ENCODE results near the gene RBP5.

RBP5 gene

DNA sequence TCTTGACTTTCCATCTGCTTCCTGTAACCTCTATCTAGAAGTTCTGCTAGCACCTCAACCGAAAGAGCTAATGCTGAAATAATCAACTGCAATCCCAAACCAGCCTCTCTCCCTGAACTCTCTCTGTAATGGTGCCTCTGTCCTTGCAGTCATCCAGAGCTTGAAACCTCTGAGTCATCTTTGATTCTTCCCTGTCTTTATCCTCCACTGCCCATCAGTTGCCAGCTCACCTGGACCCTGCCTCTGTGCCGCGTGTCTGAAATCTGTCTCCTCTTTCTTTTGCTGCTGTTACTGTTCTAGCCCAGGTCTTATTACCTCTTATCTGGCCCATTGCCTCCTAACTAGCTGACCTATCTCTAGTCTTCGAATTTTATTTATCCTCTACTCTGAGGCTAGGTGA lies 17.0 kb upstream of the RBP5 start:
- ATAC-seq (no peak), DNase-seq (no peak)

DNA sequence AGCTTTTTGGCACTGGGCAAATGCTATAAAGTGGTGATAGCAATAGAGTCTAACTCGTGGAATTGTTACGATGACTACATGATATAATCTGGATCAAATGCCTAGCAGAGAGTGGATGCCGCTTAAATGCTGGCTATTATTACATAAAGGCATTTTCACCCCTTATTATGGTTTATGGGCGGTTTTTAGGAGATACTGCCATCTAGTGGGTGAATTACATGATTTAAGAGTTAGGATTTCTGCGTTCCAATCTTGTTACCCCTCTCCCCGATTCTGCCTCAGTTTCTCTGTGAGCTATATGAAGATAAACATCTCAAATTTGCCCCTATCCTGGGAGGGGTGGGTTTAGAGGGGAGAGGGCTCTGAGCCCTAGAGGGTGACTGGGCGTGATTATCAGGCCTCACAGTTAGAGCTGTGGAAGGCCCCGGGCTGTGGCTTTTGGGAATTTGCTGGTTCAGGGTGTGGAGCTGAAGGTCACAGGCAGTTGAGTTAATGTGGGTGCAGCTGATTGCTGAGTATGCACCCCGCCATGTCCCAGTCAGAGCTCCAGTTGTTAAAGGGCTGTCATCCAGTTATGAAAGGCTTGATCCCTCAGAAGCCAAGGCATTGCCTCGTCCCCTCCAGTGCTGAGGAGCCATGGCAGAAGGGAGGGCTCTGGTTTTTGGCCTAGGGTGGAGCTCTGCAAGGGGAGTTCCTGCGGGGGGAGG lies 15.9 kb upstream of the RBP5 start:
- no peak for DNase-seq
- no peak for ATAC-seq

DNA sequence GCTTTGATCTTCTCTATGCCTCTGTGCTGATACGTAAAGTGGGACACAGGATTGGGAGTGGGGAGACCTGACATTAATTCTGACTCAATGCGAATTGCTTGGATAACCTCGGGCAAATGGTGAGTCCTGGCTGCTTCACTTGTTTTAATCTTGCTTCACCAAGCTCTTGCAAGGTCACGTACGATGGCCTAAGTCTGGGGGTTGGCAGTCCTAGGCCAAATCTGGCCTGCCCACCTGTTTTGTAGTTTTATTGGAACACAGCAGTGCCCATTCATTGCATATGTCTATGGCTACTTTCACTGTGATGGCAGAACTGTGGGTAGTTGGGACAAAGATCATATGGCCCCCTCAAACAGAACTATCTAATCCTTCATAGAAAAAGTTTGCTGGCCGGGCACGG lies 14.9 kb upstream of the RBP5 start:
- DNase-seq = no peak

DNA sequence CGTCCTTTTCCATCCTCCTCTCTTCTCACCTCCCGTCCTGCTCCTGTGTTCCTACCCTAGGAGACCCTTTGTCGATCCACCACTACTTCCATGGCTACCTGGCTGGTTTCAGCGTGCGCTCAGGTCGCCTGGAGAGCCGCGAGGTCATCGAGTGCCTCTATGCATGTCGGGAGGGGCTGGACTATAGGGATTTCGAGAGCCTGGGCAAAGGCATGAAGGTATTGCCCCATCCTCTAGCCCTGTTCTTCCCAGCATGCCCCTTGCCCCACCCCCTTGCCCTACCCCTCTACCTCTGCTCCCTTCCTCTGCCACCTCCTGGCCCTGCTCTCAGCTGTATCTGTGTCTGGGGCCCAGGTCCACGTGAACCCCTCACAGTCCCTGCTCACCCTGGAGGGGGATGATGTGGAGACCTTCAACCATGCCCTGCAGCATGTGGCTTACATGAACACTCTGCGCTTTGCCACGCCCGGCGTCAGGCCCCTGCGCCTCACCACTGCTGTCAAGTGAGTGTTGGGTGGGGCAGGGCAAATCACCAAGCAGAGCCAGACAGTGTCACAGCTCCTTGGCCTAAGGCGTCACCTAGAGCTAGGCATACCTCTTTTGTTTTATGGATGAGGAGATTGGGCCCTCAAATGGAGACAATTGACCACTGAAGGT lies 14.2 kb upstream of the RBP5 start:
- no peak for DNase-seq
- no peak for ATAC-seq

More for the DNA sequence above, 14.9 kb upstream of the RBP5 start:
- ATAC-seq = no peak

DNA sequence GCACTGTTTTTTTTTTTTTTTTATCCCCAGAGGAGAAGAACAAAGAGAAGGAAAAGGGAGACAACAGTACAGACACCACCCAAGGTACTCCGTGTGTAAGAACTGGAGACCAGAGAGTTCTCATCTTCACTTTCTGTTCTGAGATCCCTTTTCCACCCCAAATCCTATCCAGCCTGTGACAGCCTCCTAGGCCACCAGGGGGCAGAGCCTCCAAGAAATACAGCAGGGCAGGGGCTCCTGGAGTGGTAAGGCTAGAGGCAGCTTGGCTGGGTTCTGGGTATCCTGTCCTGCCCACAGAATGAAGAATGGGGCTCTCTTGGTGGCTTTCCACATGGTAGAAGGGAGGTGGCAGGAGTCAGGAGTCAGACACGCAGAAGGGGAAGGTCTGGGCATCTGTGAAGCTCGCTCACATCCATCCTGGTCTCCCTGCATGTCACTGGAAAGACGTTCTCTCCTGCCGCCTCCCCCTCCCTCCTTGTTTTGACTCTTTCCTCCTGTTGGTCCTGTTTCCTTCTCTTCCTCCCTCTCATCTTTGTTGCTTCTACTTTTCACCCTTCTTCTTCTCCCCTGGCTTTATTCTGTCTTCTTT lies 13.5 kb upstream of the RBP5 start:
- DNase-seq (peak; percentile 61), ATAC-seq (peak; percentile 71)

DNA sequence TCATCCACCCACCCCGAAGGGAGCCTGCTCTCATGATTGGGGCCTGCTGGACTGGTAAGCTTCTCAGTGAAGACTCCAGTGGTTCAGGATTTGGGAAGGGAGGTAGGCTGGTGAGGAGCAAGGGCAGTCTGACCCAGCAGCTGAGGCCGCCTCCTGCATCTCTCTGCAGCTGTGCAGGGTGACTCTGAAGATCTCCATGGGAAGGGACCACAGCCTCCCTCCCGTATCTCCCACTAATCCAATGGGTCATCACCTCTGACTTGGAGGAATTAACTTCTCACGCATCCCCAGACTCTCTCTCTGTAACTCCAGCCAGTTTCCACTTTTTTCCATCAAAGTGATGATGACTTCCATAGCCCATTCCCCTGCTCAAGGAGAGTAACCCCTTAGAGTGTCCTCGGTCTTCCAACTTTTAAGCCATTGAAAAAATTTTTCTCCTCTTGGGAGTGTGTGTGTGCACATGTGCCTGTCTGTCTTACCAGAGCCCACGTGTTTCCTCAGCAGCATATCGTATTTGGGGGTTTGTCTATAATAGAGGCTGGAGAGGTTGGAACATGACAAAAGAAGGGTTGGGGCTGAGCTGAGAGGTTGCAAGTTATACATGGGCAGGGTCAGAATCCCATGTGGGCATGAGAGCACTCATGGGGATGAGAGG lies 12.8 kb upstream of the RBP5 start:
- ATAC-seq (no peak), DNase-seq (no peak)

DNA sequence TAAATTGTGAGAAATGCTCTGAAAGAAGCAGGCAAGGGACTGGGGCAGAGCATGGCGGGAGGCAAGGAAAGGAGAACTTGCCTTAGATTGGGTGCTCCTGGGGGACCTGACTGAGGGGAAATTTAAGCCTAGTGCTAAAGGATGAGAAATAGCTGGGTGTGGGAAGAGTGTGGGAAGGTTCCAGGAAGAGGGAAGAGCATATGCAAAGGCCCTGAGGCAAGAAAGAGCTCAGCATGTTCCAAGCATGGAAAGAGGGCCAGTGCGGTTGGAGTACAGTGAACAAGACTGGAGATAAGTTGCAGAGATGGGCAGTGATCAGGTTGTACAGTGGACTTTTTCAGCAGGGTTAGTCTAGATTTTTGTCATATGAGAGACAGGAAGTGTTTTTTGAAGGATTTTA lies 10.5 kb upstream of the RBP5 start:
- DNase-seq (no peak), ATAC-seq (no peak)

DNA sequence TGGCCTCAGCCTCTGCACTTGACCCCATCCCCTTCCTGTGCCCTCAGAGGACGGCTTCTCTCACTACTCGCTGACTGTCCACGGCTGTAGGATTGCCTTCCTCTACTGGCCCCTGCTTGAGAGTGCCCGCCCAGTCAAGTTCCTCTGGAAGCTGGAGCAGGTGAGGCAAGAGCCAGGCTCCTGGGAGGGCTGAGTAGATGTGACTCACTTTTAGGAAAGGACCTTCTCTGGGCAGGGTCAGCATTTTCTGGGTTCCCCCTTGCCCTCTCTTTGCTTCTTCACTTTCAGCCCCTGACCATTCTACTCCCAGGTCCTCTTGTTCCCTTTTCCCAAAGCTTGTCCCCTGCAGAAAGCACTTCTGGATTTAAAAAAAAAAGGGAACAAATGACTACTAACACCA lies 9.2 kb upstream of the RBP5 start:
- DNase-seq (no peak), ATAC-seq (no peak)

DNA sequence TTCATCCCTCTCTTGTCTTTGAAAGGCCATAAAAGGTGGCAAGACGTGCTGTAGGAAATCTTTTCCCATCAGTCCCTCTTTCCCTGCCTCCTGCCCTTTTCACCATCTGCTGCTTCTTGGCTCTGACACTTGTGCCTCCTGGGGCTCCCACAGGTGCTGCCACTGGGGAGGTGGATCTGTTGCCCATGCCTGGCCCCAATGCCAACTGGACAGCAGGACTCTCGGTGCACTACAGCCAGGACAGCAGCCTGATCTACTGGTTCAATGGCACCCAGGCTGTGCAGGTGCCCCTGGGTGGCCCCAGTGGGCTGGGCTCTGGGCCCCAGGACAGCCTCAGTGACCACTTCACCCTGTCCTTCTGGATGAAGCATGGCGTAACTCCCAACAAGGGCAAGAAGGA lies 8.0 kb upstream of the RBP5 start:
- no peak for ATAC-seq

DNA sequence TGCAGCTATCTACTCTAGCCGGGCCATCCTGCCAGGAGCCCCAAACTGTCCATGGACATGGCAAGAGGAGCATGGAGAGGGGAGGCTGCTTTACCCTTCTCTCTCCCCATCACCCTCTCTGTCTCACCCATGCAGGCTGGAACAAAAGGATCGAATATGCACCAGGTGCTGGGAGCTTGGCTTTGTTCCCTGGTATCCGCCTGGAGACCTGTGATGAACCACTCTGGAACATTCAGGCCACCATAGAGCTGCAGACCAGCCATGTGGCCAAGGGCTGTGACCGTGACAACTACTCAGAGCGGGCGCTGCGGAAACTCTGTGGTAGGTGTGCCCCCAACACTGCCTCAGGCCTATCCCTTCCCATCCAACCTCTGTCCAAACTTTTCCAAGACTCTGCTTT lies 7.4 kb upstream of the RBP5 start:
- ATAC-seq = no peak
- no peak for DNase-seq

More for the DNA sequence above, 8.0 kb upstream of the RBP5 start:
- DNase-seq = no peak

DNA sequence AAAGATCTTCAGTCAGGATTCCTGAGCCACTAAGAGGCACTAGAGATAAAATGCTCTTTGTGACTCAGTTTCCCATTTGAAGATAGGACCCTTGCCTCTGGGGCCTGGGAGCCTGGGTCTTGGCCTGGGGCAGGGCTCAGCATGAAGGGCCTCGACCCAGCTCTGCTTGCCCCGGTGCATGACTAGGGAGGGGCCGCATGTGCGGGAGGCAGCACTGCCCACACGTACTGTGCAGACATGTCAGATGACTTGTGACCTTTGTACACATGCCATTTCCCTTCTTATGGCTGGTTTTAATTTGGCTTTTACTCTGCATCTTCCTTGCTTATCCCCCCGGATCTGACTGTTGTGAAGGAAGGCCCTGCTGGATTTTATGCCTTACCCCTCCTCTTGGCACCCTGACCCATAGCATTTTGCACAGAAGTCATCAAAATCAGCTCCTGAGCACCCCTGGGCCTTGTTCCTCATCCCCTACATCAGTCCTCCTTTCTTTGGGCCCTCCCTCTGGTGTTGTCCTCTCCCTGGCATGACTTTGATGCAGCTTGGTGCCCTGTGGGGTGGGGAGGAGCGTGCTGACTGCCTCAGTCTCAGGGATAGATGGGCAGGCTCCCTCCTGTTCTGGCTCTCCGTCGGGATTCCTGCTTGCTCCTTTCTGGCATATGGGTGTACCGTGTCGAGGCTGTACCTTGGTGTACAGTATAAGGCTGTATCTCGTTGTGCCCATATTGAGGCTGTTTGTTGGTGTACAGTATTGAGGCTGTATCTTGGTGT lies 5.9 kb upstream of the RBP5 start:
- ATAC-seq (no peak), DNase-seq (no peak)

DNA sequence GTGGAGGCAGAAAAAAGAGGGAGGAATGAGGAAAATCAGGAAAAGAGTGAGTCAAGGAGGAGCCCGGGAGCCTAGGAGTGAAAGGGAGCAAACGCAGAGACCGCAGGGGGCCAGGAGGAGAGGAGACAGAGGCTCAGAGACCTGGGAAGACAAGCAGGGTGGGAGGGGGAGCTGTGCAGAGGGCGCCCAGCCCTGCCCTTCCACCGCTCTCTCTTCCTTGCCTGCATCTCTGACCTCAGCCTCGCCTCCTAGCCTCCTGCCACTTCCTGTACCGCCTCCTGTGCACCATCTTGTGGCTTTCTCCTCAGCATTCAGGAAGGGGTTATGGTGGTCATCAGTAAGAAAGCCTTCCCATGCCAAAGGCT lies 2.8 kb upstream of the RBP5 start:
- DNase-seq (peak; percentile 59), ATAC-seq (peak; percentile 51)

DNA sequence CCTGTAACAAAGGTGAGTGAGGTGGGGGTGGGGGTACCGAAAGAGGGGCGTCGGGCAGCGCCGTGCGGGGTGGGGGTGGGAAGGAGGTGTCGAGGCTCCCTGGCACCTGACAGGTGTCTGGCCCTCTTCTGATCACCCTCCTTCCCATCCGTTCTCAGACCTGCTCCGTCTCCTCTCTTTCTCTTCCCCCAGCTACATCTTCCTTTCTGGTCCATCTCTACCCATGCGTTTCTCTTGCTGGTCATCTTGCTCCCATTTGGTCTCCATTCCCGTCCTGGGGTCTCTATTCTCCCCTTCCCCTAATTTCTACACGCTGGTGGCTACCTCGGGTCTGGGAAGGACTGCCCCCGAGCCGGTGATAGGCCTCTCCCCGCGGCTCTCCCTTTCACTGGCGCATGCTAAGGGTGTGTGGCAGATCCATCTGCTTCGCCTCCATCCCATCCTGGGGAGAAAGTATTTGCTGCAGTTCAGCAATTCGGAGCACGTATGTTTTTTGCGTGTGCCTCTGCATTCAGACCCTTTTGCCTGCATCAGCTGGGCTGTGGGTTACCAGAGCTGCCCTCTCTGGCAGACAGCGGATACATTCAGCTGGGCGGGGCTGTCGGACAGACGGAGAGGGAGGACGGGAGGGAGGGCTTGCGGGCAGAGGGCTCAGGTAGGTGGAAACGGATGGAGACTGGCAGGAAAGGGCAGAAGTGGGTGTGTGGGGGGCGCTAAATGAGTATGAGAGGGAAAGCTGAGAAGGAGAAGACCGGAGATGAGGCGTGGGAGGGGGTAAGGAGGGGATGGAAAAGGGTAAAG lies 2.2 kb upstream of the RBP5 start:
- DNase-seq = peak; percentile 73
- peak; percentile 60 for ATAC-seq

DNA sequence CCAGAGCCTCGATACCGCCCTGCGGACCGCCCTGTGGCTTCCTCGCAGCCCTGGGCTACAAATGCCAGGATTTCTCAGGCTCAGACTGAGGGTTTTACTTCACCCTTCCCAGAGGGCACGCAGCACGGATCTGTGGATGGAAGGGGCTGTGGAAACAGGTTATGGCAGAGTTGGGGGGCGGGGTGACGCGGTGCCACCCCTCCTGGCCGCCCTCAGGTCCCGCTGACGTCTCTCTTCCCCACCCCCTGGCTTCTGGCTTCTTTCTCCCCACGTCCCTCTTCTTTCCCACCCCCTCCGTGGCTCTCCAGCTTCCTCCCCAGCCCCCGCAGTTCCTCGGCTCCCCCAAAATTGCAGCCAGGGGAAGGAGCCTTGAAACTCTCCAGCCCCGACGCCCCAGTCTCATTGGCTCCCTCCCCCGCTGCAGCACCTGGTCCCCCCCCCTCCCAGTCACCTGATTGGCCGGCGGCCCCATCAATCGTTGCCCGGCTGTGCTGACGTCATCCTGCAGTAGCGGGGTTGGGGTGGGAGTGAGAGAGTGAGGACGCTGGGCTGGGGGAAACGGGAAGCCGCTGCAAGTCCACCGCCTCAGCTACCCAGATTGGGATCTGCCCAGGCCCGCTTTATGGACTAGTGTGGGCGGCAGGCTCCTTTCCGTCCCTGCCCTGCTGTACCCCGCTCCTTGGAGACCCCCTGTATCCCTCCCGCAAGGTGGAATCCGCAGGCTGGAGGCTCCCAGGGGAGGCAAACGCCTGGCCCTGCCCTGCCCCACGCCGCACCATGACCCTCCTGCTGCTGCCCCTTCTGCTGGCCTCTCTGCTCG lies 1.4 kb upstream of the RBP5 start, which contains the start of gene CLSTN3:
Gene CLSTN3, plus strand, starts transcription at position 500 of the 820 bp plus-strand sequence. Its CDS starts 278 bp downstream, at position 778.
- DNase-seq = peak; percentile 87
- peak; percentile 74 for ATAC-seq

DNA sequence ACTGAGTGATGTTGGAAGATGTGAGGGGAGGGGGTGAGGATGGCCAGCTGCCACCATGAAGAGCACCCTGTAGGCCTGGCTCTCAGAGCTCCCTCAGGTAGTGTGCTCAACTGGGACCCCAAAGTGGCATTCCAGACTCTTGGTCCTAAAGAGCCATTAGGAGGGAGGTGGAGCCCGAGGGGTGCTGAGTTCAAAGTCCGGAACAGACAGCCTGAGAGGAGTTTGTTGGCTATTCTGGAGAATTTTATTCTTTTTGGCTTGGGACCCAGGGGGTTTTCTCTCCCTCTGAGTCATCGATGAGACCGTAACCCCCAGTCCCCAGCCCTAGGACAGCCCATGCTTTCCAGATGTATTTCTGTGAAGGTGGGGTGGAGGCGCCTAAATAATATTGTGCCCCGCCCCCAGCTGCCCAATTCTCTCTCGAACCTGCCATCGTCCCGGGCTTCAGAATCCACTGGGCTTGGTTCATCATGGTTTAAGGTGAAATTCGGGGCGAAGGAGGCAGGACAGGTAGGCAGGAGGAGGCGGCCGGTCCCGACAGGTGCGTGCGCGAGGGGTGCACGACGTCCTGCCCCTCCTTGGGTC lies 690 bp upstream of the RBP5 start:
- no peak for ATAC-seq
- no peak for DNase-seq

DNA sequence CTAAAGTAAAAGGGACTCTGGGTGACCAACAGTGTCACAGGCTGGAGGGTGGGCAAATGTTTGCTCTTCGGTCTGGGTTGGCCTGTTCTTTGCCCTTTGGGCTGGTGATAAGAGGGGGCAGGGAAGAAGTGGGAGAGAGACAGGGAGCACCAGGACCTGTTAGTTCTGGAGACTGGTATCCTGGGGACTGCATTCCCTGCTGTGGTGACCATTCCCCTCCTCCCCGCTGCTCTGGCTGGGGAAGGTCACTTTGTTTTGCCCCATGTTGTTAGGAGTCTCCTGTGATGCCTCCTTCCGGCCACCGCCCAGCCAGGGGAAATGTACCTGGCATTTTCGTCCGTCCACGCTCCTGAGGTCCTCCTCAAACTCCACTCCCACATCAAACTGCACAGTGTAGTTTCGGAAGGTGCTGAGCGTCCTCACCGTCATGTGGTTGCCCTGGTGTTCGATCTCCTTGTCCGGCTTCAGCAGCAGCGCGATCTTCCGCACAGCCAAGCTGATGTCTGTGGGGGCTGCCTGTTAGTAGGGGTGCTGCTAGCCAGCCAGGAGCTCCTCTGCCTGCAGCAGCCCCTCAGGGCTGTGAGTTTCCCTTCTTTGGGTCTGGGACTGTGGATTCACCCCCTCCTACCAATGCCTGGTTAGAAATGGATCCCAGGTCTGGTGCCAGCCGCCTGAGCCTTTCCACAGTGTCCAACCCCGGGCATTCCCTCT lies 618 bp downstream of the RBP5 start:
- DNase-seq (no peak), ATAC-seq (no peak)

DNA sequence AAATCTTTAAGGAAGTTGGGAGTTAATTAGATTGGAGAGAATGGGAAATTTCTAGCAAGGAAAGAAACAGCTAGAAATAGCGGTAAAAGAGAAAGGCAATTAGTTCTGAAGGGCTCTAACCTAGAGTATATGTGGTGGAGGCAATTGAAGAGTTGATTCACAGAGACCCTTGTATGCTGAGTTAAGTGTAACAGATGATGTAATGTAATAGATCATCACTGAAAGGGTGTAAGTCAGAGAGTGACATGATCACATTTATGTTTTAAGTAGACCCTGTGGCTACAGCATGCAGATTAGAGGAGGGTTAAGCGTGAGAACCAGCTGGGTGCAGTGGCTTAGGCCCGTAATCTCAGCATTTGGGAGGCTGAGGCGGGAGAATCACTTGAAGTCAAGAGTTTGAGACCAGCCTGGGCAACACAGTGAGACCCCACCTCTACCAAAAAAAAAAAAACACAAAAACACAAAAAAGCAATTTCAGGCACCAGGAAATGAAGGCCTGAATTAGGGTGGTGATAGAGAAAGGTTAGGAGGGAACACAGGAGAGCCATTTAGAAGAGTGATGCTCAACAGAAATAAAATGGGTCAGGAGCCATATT lies 3.0 kb downstream of the RBP5 start:
- ATAC-seq = no peak
- DNase-seq = no peak

DNA sequence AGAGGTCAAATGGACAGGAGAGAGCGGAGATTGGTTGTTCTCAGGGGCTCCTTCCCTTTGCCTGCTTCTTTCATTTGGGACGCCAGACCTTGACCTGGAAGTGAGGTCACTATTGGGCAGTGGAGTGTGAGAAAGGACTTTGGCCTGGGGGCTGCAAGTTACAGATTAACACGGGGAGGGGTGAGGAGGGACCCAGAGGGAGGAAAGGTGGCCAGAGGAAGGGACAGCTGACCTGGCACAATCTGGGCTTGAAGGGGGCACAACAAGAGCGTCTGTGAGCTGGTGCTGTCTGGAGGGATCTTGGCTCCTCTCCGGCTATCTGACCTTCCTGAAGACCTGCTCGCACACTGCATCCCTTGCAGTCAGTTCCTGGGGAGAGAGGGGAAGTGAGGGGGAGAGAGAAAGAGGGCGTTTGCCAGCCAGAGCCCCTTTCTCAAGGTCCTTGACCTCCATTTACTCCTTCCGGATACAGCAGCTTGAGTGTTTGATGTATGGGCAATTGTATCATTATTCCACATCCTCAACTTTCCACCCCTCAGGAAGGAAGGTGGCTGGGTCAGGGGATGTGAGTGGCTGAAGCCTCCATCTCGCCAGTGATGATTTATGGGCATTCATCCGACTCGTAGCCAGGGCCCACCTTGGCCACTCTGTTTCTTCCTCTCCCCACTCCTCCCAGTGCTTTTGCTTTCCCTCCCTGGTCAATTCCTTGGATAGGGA lies 4.7 kb downstream of the RBP5 start:
- DNase-seq (no peak), ATAC-seq (no peak)

Data from stimulated activated naive CD8-positive, alpha-beta T cell treated with anti-CD3 and anti-CD28 coated beads, Interleukin-15, Interleukin-2, amounts not matched to agents 100 U/mL and 50 U/mL, for 24 hours (primary cell).